PFSK-1 (cell line): ENCODE data around the gene IL1RL1.

Source experiments
- FOXP2 ChIP-seq: optimal IDR thresholded peaks from 2 replicates; pipeline ENCODE3; 2011; ENCODE audit warnings: borderline replicate concordance, control low read depth, inconsistent platforms; ENCODE audit not compliant: insufficient read depth; ENCODE audit errors: extremely low read length, extremely low read depth
- POLR2AphosphoS5 ChIP-seq: IDR thresholded peaks from 2 replicates; pipeline ENCODE4 v1.6.1; 2012; ENCODE audit warnings: low read depth, mild to moderate bottlenecking, control low read depth, low read length, moderate library complexity
- SIN3A ChIP-seq: IDR thresholded peaks from 2 replicates; pipeline ENCODE4 v1.6.1; 2012; ENCODE audit warnings: mild to moderate bottlenecking, low read length, moderate library complexity, borderline replicate concordance; ENCODE audit not compliant: insufficient read depth
- TAF1 ChIP-seq: IDR thresholded peaks from 2 replicates; pipeline ENCODE4 v1.6.1; 2012; ENCODE audit warnings: low read length, control low read depth, borderline replicate concordance; ENCODE audit not compliant: insufficient read depth
- TF ChIP-seq, protein P1 (sequence below), 2 experiments: IDR thresholded peaks; 2 replicates each; pipeline versions ENCODE4 v1.6.1 to v1.8.0; 2011 to 2012; ENCODE audit warnings: low read depth in 2 of 2, low read length in 2 of 2, control low read depth in 1 of 2, inconsistent platforms in 1 of 2, mild to moderate bottlenecking in 1 of 2, moderate library complexity in 1 of 2; ENCODE audit not compliant: insufficient read depth in 1 of 2

The IL1RL1 gene

DNA sequence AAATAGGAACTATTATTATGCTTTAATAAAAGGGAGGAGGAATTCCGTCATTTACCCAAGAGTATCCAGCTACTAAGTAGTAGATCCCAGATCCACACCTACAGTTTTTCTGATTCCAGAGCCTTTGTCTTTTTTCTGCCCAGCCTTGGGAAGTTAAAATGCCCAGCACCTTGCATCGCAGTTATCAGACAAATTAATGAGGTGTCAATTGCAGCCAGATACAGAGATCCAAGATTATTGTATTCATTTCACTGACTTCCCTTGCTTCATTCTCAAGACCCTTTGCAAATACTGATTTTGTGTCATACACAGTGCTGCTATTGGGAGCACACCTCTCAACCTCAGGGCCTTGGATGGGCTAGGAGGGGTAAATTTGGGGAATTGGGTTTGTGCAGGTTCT, 45.4 kb downstream of the IL1RL1 start:
- TF ChIP-seq TAF1 (no peak), SIN3A (no peak), FOXP2 (no peak), POLR2AphosphoS5 (no peak)
- TF ChIP-seq, protein P1, sequence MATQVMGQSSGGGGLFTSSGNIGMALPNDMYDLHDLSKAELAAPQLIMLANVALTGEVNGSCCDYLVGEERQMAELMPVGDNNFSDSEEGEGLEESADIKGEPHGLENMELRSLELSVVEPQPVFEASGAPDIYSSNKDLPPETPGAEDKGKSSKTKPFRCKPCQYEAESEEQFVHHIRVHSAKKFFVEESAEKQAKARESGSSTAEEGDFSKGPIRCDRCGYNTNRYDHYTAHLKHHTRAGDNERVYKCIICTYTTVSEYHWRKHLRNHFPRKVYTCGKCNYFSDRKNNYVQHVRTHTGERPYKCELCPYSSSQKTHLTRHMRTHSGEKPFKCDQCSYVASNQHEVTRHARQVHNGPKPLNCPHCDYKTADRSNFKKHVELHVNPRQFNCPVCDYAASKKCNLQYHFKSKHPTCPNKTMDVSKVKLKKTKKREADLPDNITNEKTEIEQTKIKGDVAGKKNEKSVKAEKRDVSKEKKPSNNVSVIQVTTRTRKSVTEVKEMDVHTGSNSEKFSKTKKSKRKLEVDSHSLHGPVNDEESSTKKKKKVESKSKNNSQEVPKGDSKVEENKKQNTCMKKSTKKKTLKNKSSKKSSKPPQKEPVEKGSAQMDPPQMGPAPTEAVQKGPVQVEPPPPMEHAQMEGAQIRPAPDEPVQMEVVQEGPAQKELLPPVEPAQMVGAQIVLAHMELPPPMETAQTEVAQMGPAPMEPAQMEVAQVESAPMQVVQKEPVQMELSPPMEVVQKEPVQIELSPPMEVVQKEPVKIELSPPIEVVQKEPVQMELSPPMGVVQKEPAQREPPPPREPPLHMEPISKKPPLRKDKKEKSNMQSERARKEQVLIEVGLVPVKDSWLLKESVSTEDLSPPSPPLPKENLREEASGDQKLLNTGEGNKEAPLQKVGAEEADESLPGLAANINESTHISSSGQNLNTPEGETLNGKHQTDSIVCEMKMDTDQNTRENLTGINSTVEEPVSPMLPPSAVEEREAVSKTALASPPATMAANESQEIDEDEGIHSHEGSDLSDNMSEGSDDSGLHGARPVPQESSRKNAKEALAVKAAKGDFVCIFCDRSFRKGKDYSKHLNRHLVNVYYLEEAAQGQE (IDR thresholded peaks at IDR 0.05; ENCODE audit: insufficient read depth in 1 of 2, low read depth in 2 of 2, low read length in 2 of 2) = no peak

DNA sequence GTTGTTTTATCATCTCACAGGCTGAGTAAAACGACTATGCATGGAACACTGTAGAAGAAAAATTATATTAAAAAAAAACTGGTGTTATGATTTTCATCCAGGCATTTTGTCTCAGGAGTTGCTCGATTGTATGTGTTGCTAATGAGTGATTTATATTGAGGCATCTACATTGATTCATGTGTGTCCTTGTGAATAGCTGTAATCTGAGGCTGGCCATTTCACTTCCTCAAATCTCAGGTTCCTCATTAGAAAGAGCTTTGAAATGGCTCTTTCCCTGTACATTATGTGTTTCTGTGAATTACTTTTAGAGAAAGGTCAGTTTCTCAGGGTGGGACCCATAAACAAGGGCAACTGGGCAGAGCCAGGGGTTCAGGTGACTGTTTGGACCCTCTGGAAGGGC, 46.6 kb downstream of the IL1RL1 start:
- TF ChIP-seq, protein P1 (IDR thresholded peaks at IDR 0.05; ENCODE audit: insufficient read depth in 1 of 2, low read depth in 2 of 2, low read length in 2 of 2) = no peak
- TF ChIP-seq SIN3A (no peak), POLR2AphosphoS5 (no peak), FOXP2 (no peak), TAF1 (no peak)

GRCh38 chr2:102358496-102358895, 47.1 kb downstream of the IL1RL1 start:
- TF ChIP-seq FOXP2 (no peak), POLR2AphosphoS5 (no peak), TAF1 (no peak), SIN3A (no peak)
- TF ChIP-seq, protein P1 (IDR thresholded peaks at IDR 0.05; ENCODE audit: insufficient read depth in 1 of 2, low read depth in 2 of 2, low read length in 2 of 2) = no peak

GRCh38 chr2:102359527-102359926, 48.2 kb downstream of the IL1RL1 start:
- no peak for TF ChIP-seq FOXP2
- TF ChIP-seq TAF1 = no peak
- no peak for TF ChIP-seq POLR2AphosphoS5
- no peak for TF ChIP-seq SIN3A
- TF ChIP-seq, protein P1 (IDR thresholded peaks at IDR 0.05; ENCODE audit: insufficient read depth in 1 of 2, low read depth in 2 of 2, low read length in 2 of 2) = no peak

DNA sequence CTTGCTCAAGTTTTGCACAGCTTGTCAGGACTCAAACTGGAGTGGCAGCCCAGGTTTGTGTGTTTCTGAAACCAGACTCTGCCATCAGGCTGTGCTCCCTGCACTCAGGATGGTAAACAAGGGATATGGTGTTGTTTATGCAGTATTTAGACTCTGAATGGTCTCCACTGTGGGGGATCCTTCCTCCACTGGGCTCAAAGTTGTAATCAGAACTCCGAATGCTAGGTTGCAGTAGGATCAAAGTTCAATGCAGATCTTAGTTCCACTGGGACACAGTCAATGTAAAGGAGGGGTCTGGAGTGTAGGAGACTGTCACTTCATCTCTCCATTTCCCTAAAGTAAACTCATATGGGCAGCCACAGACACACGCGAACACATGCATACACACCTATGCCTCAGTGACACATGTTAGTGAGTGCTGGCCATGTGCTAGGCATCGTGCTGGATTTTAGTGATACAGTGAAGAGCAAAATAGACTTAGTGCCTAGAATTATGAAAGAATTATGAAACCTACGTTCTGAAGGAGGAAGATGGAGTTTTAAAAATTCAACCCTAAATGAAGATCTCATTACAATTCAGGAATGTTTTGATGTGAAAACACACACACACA, 50.4 kb downstream of the IL1RL1 start:
- TF ChIP-seq TAF1 = no peak

- TF ChIP-seq, protein P1 (IDR thresholded peaks at IDR 0.05; ENCODE audit: insufficient read depth in 1 of 2, low read depth in 2 of 2, low read length in 2 of 2) = no peak
- no peak for TF ChIP-seq SIN3A
- no peak for TF ChIP-seq TAF1
- no peak for TF ChIP-seq POLR2AphosphoS5
- TF ChIP-seq FOXP2 = no peak
Measured at GRCh38 chr2:102365763-102366162, 54.4 kb downstream of the IL1RL1 start.
